ENCODE results near the gene FBXW8.

Gene FBXW8

GRCh38 chr12:116955382-116956021 lies 44.8 kb downstream of the FBXW8 start:
- DNase-seq (ENCODE audit: low read depth): no peak

GRCh38 chr12:116958402-116959197 lies 47.9 kb downstream of the FBXW8 start:
- no peak for DNase-seq (ENCODE audit: low read depth)

GRCh38 chr12:116959198-116959460 lies 48.4 kb downstream of the FBXW8 start:
- DNase-seq (ENCODE audit: low read depth): no peak

- DNase-seq (ENCODE audit: low read depth): no peak
Observed at GRCh38 chr12:116959845-116960514, 49.2 kb downstream of the FBXW8 start.

- DNase-seq (ENCODE audit: low read depth): no peak
Observed at GRCh38 chr12:116962197-116962596, 51.4 kb downstream of the FBXW8 start.

- DNase-seq (ENCODE audit: low read depth): no peak
Observed at GRCh38 chr12:116962783-116963356, 52.1 kb downstream of the FBXW8 start.

- DNase-seq (ENCODE audit: low read depth): no peak
Observed at GRCh38 chr12:116964054-116965050, 53.6 kb downstream of the FBXW8 start.

DNA sequence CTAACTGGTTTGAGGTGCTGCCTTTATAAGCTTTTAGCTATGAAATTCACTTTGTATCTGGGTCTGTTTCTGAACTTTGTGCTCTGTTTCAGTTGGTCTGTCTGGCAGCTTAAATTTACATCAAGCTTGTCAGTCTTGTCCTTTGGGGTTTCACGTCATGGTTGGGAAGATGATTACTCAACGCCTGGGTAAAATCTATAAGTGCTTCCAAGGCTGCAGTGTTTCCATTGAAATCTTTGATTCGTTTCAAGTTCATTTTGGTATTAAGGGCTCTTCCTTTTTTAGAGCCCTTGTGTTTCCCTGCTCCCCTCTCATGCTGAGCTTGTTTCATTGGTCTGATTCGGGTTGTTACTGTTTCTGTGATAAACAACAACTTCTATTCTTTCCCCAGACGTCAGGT lies 58.2 kb downstream of the FBXW8 start:
- no peak for DNase-seq (ENCODE audit: low read depth)

DNA sequence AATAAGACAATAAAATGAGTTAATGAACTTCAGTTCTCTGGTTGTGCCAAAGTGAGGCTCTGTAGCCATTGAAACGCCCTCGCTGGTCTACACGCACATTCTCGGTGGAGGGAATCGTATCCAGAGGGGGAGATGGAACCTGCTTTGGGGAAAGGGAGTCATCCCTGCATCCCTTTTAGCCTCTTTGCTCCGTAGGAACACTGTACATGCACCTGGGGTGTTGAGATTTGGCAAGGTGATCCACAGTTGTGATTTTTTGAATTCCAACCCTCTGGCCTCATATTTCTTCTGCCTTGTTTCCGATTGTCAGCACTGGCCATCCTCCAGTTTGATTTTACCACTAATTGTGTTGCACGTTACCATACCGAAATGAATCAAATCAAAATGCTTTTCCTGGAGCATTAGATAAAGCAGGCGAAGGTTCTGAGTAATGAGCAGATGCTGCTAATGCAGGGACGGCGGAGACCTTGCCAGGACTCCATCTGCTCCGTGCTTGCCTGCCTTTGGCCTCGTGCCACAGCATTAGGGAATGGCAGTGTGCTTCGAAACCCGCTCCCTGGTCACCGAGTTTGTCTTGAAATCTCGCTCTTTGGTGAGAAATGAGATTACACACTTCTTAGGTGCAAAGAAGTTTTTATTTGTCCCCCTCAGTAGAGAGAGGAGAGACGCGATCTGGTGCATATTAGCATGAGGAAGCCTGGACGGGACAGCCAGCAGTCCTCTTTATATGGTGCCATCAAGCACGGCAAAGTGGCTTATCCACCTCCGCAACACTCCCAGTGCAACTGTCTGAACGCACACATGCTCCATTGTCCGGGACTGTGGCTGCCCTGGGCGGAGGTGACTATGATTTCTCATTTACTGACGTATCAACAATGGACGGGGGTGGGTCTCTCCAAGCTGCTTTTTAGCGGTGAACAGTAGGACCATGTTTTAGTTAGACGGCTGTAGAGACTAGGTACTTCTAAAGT lies 59.1 kb downstream of the FBXW8 start:
- DNase-seq (ENCODE audit: low read depth): no peak

GRCh38 chr12:116971222-116971621 lies 60.5 kb downstream of the FBXW8 start:
- no peak for DNase-seq (ENCODE audit: low read depth)

- no peak for DNase-seq (ENCODE audit: low read depth)
Observed at GRCh38 chr12:116975779-116976393, 65.1 kb downstream of the FBXW8 start.

DNA sequence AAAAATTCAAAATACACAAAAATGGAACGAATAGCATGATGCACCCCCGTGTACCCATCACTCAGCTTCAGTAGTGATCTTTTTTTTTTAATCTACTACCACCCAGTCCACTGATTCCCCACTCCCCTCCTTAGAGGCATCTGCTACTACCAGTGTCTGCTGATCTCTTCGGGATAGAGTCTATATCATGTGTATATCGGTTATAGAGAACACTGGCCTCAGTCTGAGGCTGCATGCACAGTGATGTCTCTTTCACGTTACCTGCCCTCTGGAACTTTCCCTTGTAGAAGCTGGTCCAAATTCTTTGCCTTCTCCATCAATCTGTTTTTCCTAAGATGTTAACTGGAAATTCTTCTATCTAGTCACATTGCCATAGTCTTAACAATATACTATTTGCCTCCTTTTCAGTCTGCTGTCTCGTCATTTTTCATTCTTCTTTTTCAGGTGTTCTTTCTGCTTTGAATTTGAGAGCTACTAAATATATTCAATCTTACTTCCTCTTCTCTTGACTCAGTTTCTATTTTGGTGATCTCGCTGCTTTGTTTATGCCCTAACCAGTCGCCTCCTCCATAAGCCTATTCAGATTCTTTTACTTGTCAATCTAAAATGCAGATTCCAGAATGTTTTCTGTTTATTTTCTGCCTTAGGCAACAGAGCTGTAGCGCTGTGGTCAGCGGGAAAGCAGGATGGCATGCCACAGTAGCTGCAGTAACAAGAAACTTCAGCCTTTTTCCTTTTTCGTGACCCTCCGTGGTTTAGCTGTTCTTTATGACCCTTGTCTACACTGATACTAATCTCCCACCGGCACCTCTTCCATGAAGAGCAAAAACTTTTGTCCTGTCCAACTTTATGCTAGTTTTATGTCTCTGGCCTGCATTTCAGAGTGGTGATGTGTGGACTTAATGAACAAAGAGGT lies 67.0 kb downstream of the FBXW8 start:
- DNase-seq (ENCODE audit: low read depth): no peak

- DNase-seq (ENCODE audit: low read depth): no peak
Observed at GRCh38 chr12:116978791-116979508, 68.2 kb downstream of the FBXW8 start.

GRCh38 chr12:116980083-116980482 lies 69.3 kb downstream of the FBXW8 start:
- no peak for DNase-seq (ENCODE audit: low read depth)

DNA sequence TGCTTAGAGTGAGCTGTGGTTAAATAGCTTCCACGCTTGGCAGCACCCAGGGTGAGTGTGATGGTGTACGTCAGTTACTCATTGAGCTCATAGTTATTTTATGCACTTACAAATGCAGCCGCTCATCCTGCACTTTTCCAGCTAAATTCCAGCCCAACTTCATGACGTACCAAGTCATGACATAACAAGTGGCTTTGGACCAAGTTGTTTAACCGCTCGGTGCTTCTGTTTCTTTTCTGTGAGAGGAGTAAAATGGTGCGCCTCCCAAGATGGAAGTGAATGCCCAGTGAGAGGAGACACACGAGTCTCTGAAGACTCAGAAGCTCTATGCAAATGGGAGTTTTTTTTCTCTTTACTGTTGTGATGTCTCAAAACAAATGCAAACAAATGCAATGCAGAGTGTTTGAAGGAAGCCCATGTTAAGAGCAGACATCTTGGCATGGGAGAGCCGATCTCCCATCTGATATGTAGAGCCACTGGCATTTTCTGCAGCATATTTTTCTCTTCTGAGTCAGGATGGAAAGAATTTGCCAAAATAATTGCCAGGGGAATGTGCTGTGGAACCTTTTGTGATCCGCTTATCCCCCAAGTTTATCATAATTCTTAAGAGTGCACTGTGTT lies 72.2 kb downstream of the FBXW8 start:
- no peak for DNase-seq (ENCODE audit: low read depth)

GRCh38 chr12:116984098-116984497 lies 73.3 kb downstream of the FBXW8 start:
- DNase-seq (ENCODE audit: low read depth): no peak

DNA sequence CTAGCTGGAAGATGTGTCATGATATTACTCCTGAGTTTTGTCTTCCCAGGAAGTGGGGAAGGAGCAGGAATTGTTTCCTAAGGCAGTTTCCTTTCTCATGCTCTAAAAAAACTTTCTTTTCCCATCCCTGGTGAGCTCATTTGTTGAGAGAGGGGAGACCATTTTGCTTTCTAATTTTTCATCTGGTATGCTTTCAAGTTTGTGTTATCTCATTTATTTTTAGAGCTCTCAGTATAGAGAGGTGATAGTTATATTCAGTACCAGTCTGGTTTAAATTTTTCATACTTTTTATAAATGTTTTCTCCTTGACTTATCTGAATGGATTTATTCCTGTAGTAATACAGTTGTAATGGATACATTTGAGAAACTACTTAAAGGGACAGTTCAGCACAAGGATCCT lies 79.6 kb downstream of the FBXW8 start:
- no peak for DNase-seq (ENCODE audit: low read depth)
